Fibroblast of lung (primary cell): Measurements from ENCODE around the gene MAGEA11.

Experiments
- EZH2 ChIP-seq: IDR thresholded peaks from 2 replicates; pipeline ENCODE4 v1.5.1; 2012; ENCODE audit warnings: low read length, control low read depth, mild to moderate bottlenecking; ENCODE audit errors: missing control alignments
- TF ChIP-seq, protein P1 (sequence below), 2 donors: IDR thresholded peaks in 1 of 2; conservative IDR thresholded peaks in 1 of 2; 1 replicate in 1 of 2; 2 replicates in 1 of 2; pipeline ENCODE4 v1.5.1; 2011 to 2012; ENCODE audit warnings: low read length in 2 of 2, control low read depth in 1 of 2, inconsistent platforms in 1 of 2, low read depth in 1 of 2, mild to moderate bottlenecking in 1 of 2

DNA sequence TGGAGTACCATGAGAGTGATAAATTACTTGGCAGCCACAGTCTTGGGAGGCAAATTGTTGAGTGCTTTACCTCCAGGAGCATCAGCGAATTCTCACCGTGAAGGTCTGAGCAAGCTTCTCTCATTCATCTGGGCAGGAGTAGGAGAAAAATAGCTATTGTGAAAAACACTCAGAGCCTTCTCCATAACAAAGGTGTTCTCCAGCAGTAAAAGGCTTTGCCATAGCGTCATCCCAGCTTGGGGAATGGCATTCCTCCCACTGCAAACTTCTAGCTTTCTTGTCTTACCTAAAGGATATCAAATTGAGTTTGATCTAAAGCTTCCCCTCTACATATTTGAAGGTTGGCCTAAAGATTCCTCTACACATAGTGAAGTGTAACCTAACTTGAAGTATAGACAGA lies 29.8 kb upstream of the MAGEA11 start:
- TF ChIP-seq, protein P1, sequence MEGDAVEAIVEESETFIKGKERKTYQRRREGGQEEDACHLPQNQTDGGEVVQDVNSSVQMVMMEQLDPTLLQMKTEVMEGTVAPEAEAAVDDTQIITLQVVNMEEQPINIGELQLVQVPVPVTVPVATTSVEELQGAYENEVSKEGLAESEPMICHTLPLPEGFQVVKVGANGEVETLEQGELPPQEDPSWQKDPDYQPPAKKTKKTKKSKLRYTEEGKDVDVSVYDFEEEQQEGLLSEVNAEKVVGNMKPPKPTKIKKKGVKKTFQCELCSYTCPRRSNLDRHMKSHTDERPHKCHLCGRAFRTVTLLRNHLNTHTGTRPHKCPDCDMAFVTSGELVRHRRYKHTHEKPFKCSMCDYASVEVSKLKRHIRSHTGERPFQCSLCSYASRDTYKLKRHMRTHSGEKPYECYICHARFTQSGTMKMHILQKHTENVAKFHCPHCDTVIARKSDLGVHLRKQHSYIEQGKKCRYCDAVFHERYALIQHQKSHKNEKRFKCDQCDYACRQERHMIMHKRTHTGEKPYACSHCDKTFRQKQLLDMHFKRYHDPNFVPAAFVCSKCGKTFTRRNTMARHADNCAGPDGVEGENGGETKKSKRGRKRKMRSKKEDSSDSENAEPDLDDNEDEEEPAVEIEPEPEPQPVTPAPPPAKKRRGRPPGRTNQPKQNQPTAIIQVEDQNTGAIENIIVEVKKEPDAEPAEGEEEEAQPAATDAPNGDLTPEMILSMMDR (conservative IDR thresholded peaks at IDR 0.05 in 1 of 2, IDR thresholded peaks at IDR 0.05 in 1 of 2; ENCODE audit: low read depth in 1 of 2, low read length in 2 of 2): no peak
- TF ChIP-seq EZH2: no peak
